IMR-90 (cell line): Measurements from ENCODE around the gene C3orf22. TPM values are rescaled to one million over a fixed set of nuclear protein-coding genes. Genes with fewer than 3 reads are reported as not detected.

Experiments used
- ATAC-seq: fragments of 200-7000 bp; cut with Tn5 transposase; 2 replicates; pipeline ENCODE4 v1.9.1; 2020; ENCODE audit warnings: low read depth, mild to moderate bottlenecking, moderate library complexity
- BruUV-seq: library from RNA; stranded (reverse); fragments of 400-500 nt; replicated peaks from 2 replicates; lab custom pipeline; 2021; lab: Mats Ljungman, UMichigan
- CTCF ChIA-PET: fragments of 300-600 bp; formaldehyde crosslinking; extraction: SDS; loops from one replicate; lab custom pipeline; 2021; ENCODE audit warnings: antibody characterized with exemption; lab: Yijun Ruan, JAX
- POLR2A ChIA-PET: fragments of 300-600 bp; sonication (Branson Sonifier 250); formaldehyde crosslinking; loops from one replicate; lab custom pipeline; 2022; ENCODE audit warnings: antibody characterized with exemption; ENCODE audit not compliant: unreplicated experiment; lab: Charles Lee
- DNase-seq: peaks from one replicate; pipeline ENCODE4 v3.0.0; 2013
- H2AFZ ChIP-seq: replicated peaks from 2 replicates; pipeline ENCODE3; 2013; ENCODE audit warnings: low read length, mild to moderate bottlenecking; ENCODE audit not compliant: poor library complexity
- H2AK5ac ChIP-seq: 2 replicates; pipeline ENCODE4 v1.6.1; 2013; ENCODE audit warnings: low read depth, low read length, inconsistent platforms
- H2AK9ac ChIP-seq: replicated peaks from 2 replicates; pipeline ENCODE3; 2013; ENCODE audit warnings: mild to moderate bottlenecking, low read depth, low read length, moderate library complexity; ENCODE audit not compliant: poor library complexity
- H2BK120ac ChIP-seq: 2 replicates; pipeline ENCODE4 v1.6.1; 2013; ENCODE audit warnings: low read depth, low read length, inconsistent platforms
- H2BK15ac ChIP-seq: 3 replicates; pipeline ENCODE4 v1.6.1; 2013; ENCODE audit warnings: low read depth, low read length, inconsistent platforms
- H2BK20ac ChIP-seq: 2 replicates; pipeline ENCODE4 v1.6.1; 2013; ENCODE audit warnings: low read depth, mild to moderate bottlenecking, inconsistent platforms, low read length, moderate library complexity
- H2BK5ac ChIP-seq: 2 replicates; pipeline ENCODE4 v1.6.1; 2013; ENCODE audit warnings: mild to moderate bottlenecking, low read depth, low read length, inconsistent platforms; ENCODE audit not compliant: poor library complexity, severe bottlenecking
- H3K14ac ChIP-seq: replicated peaks from 2 replicates; pipeline ENCODE4 v1.6.1; 2013; ENCODE audit warnings: low read depth, low read length, inconsistent platforms
- H3K18ac ChIP-seq: 2 replicates; pipeline ENCODE4 v1.6.1; 2013; ENCODE audit warnings: low read depth, low read length, control low read depth
- H3K23ac ChIP-seq: 2 replicates; pipeline ENCODE4 v1.6.1; 2013; ENCODE audit warnings: low read depth, low read length, inconsistent platforms
- H3K27ac ChIP-seq: 2 replicates; pipeline ENCODE4 v1.5.1; 2013; ENCODE audit warnings: mild to moderate bottlenecking, control low read depth, low read length; ENCODE audit not compliant: insufficient read depth
- H3K27me3 ChIP-seq: 2 replicates; pipeline ENCODE4 v1.6.1; 2013; ENCODE audit warnings: low read length; ENCODE audit not compliant: control insufficient read depth, insufficient read depth
- H3K36me3 ChIP-seq: 2 replicates; pipeline ENCODE4 v1.6.1; 2013; ENCODE audit warnings: low read length, mixed read lengths; ENCODE audit not compliant: control insufficient read depth, insufficient read depth
- H3K4ac ChIP-seq: 2 replicates; pipeline ENCODE4 v1.6.1; 2013; ENCODE audit warnings: low read depth, low read length, inconsistent platforms
- H3K4me1 ChIP-seq: 2 replicates; pipeline ENCODE4 v1.6.1; 2013; ENCODE audit warnings: low read length, mixed read lengths; ENCODE audit not compliant: control insufficient read depth, insufficient read depth
- H3K4me2 ChIP-seq: 2 replicates; pipeline ENCODE4 v1.6.1; 2013; ENCODE audit warnings: low read depth, mild to moderate bottlenecking, control low read depth, low read length, moderate library complexity
- H3K4me3 ChIP-seq: 2 replicates; pipeline ENCODE4 v1.5.1; 2013; ENCODE audit warnings: low read depth, mild to moderate bottlenecking, control low read depth, low read length, moderate library complexity; ENCODE audit not compliant: insufficient read depth
- H3K56ac ChIP-seq: 2 replicates; pipeline ENCODE4 v1.6.1; 2013; ENCODE audit warnings: low read length, inconsistent platforms; ENCODE audit not compliant: insufficient read depth; ENCODE audit errors: extremely low read depth
- H3K79me1 ChIP-seq, 2 experiments: 2 replicates each; pipeline ENCODE4 v1.6.1; 2013; ENCODE audit warnings: low read length in 2 of 2, inconsistent platforms in 1 of 2, low read depth in 1 of 2
- H3K9ac ChIP-seq: 2 replicates; pipeline ENCODE4 v1.6.1; 2013; ENCODE audit warnings: low read depth, low read length, control low read depth
- H3K9me1 ChIP-seq: 2 replicates; pipeline ENCODE4 v1.6.1; 2013; ENCODE audit warnings: low read length, inconsistent platforms; ENCODE audit not compliant: insufficient read depth
- H3K9me3 ChIP-seq: 2 replicates; pipeline ENCODE4 v1.6.1; 2013; ENCODE audit warnings: low read length; ENCODE audit not compliant: control insufficient read depth, insufficient read depth
- H4K20me1 ChIP-seq: 2 replicates; pipeline ENCODE4 v1.6.1; 2013; ENCODE audit warnings: low read length, inconsistent platforms; ENCODE audit not compliant: insufficient read depth
- H4K5ac ChIP-seq: 2 replicates; pipeline ENCODE4 v1.6.1; 2013; ENCODE audit warnings: mild to moderate bottlenecking, low read depth, low read length, control low read depth
- H4K8ac ChIP-seq, 2 experiments: 2 replicates each; pipeline ENCODE4 v1.6.1; 2013; ENCODE audit warnings: low read depth in 2 of 2, low read length in 2 of 2, control low read depth in 1 of 2, inconsistent platforms in 1 of 2
- H4K91ac ChIP-seq: 2 replicates; pipeline ENCODE4 v1.6.1; 2013; ENCODE audit warnings: low read depth, low read length, inconsistent platforms; ENCODE audit not compliant: insufficient read depth
- MAZ ChIP-seq: IDR thresholded peaks from 2 replicates; pipeline ENCODE4 v1.6.1; 2012; ENCODE audit warnings: low read depth, mild to moderate bottlenecking, low read length, improper control_type of control experiment, moderate library complexity, borderline replicate concordance
- WGBS, 2 experiments: methylation state at CpG; one replicate each; pipeline versions ENCODE4 v1.1.5 to v1.1.7; 2013; ENCODE audit warnings: missing lambda C conversion rate in 2 of 2; ENCODE audit not compliant: insufficient read length in 1 of 2; ENCODE audit errors: extremely low coverage in 2 of 2; 5-methylcytosine and 5-hydroxymethylcytosine counted together
- dilution Hi-C: fragments of 300-500 bp; cut with HindIII; formaldehyde crosslinking; loops from one replicate; pipeline ENCODE4 v1.14.3; 2018; ENCODE audit warnings: low sequenced_read_pairs; ENCODE audit not compliant: unreplicated experiment
- in situ Hi-C: fragments of 300-500 bp; cut with MboI; formaldehyde crosslinking; loops from 3 replicates; pipeline ENCODE4 v1.14.3; 2019; ENCODE audit warnings: low sequenced_read_pairs, inconsistent platforms, mixed read lengths
- intact Hi-C: fragments of 100-400 bp; cut with micrococcal nuclease; formaldehyde crosslinking; loops from 2 replicates; pipeline ENCODE4 v1.10.0; 2022
- polyA plus RNA-seq, 3 experiments: library from polyadenylated mRNA; depleted of rRNA; stranded (reverse); fragments of >200 nt; gene quantifications; 2 replicates each; pipeline ENCODE4 v1.2.3, GENCODE V29; 2012; ENCODE audit warnings: low replicate concordance in 1 of 3
- total RNA-seq: library from RNA; depleted of rRNA; stranded (reverse); fragments of >200 nt; gene quantifications from 2 replicates; pipeline ENCODE4 v1.2.3, GENCODE V29; 2012

The C3orf22 gene
- total and polyA plus RNA-seq, 2 of the 4 experiments (the other 2 are of a cell fraction), result not detected

- H2BK120ac ChIP-seq, result no peak overlapping the region
- no peak overlapping the region for H3K56ac ChIP-seq
- H2BK20ac ChIP-seq, result no peak overlapping the region
- POLR2A ChIA-PET, result no interaction called here
- DNase-seq (no peak), ATAC-seq (peak; percentile 46; the same call in 1 of the 2 replicates)
- 83% methylated on average over 1 of the region's 10 CpGs; no CpG with 5 or more reads in 1 of the 2 experiments for WGBS, 2 experiments
- no peaks in the 10 kb centered on the region for H4K20me1 ChIP-seq
- no peak for TF ChIP-seq MAZ
- in situ Hi-C loops, result no loop called here
- dilution Hi-C loops, result no loop called here
- H3K14ac ChIP-seq, result no peak overlapping the region
- no peak overlapping the region for H3K9ac ChIP-seq
- no peak overlapping the region for H3K23ac ChIP-seq
- H2AK9ac ChIP-seq, result no peak overlapping the region
- H4K91ac ChIP-seq, result no peak overlapping the region
- H3K9me1 ChIP-seq, result no peaks in the 10 kb centered on the region
- intact Hi-C loops, result no loop called here
- no peak overlapping the region for H3K18ac ChIP-seq
- no peaks in the 10 kb centered on the region for H3K4me1 ChIP-seq
- no TSS peak for BruUV-seq
- H3K36me3 ChIP-seq, result no peaks in the 10 kb centered on the region
- no peak overlapping the region for H3K4ac ChIP-seq
- H3K9me3 ChIP-seq, result no peaks in the 10 kb centered on the region
- no peak overlapping the region for H3K27ac ChIP-seq
- peaks cover 33% of the 10 kb centered on the region for H3K27me3 ChIP-seq
- H2AFZ ChIP-seq, result no peak overlapping the region
- H3K4me3 ChIP-seq, result no peak overlapping the region
- no peaks in the 10 kb centered on the region for H3K79me1 ChIP-seq
- H2AK5ac ChIP-seq, result no peak overlapping the region
- H2BK15ac ChIP-seq, result no peak overlapping the region
- no peak overlapping the region for H4K5ac ChIP-seq
- H4K8ac ChIP-seq, result no peak overlapping the region
- CTCF ChIA-PET, result no interaction called here
- H2BK5ac ChIP-seq, result no peak overlapping the region
- no peak overlapping the region for H3K4me2 ChIP-seq
These were observed 9.1 kb upstream of the C3orf22 start for GRCh38 chr3:126567696-126568438.
